Nephron (organoid): Measurements from ENCODE around the gene RIMBP2.

Experiments
- H3K27ac Mint-ChIP-seq, 3 experiments: 2 replicates each; pipeline ENCODE4 v1.8.0; 2020; ENCODE audit warnings: mixed read lengths in 3 of 3, mild to moderate bottlenecking in 2 of 3, moderate library complexity in 1 of 3
- H3K27me3 Mint-ChIP-seq: 2 replicates; pipeline ENCODE4 v1.8.0; 2021; ENCODE audit warnings: low read depth, mild to moderate bottlenecking, moderate library complexity, mixed read lengths
- H3K36me3 Mint-ChIP-seq: 2 replicates; pipeline ENCODE4 v1.8.0; 2020; ENCODE audit warnings: low read depth, mixed read lengths
- H3K4me1 Mint-ChIP-seq: 2 replicates; pipeline ENCODE4 v1.8.0; 2020; ENCODE audit warnings: mixed read lengths
- H3K4me3 Mint-ChIP-seq, 3 experiments: 2 replicates each; pipeline ENCODE4 v1.8.0; 2020; ENCODE audit warnings: mild to moderate bottlenecking in 3 of 3, mixed read lengths in 3 of 3, moderate library complexity in 2 of 3
- H3K9me3 Mint-ChIP-seq: 2 replicates; pipeline ENCODE4 v1.8.0; 2020; ENCODE audit warnings: mixed read lengths
- TF ChIP-seq, protein P1 (sequence below), 3 experiments: fragments of 200-600 bp; sonication (generic); IDR thresholded peaks; one replicate each; pipeline ENCODE4 v1.5.0; 2021; ENCODE audit warnings: antibody characterized with exemption in 3 of 3; ENCODE audit not compliant: unreplicated experiment in 3 of 3

RIMBP2 gene

DNA sequence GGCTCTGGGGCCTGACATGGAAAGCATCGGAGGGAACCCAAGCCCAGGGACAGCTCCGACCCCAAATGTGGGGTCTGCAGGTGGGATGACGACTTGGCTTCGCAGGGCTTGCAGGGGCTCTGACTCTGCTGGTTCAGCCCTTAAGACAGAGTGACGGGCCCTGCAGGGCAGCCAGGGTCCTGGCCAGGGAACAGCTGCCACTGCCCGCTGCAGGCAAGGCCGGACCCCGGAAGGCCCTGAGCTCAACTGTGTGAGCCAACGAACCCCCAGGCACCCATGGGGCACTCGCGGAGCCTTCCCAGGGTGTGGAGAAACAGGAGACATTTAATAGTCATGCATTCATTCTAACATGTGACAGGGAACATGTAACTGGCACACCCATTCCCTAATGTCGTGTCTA is 257.8 kb downstream of the RIMBP2 start:
- no peak overlapping the region for H3K27ac Mint-ChIP-seq
- no peak overlapping the region for H3K4me3 Mint-ChIP-seq
- H3K36me3 Mint-ChIP-seq: no peaks in the 10 kb centered on the region

DNA sequence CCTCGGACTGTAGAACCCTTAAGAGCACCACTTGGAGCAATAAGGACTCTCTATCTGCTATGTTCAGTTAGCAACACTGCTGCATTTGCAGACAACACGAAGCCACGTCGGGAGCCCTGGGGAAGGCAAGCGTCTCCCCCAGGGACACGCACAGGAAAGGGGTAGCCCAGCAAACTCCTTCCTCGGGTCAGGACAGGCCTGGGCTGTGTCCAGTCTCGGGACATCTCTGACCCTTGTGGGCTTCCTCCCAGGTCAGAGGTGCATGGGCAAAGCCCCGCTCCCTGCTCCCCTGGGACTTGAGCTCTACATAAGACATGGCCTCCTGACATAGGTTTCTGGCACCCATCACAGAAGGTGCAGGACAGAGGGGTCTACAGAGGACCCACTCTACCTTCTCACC is 258.9 kb downstream of the RIMBP2 start:
- H3K9me3 Mint-ChIP-seq: no peaks in the 10 kb centered on the region
- H3K4me3 Mint-ChIP-seq: no peak overlapping the region
- H3K36me3 Mint-ChIP-seq: no peaks in the 10 kb centered on the region
- peaks cover 12% of the 10 kb centered on the region for H3K27me3 Mint-ChIP-seq
- no peaks in the 10 kb centered on the region for H3K4me1 Mint-ChIP-seq
- TF ChIP-seq, protein P1, sequence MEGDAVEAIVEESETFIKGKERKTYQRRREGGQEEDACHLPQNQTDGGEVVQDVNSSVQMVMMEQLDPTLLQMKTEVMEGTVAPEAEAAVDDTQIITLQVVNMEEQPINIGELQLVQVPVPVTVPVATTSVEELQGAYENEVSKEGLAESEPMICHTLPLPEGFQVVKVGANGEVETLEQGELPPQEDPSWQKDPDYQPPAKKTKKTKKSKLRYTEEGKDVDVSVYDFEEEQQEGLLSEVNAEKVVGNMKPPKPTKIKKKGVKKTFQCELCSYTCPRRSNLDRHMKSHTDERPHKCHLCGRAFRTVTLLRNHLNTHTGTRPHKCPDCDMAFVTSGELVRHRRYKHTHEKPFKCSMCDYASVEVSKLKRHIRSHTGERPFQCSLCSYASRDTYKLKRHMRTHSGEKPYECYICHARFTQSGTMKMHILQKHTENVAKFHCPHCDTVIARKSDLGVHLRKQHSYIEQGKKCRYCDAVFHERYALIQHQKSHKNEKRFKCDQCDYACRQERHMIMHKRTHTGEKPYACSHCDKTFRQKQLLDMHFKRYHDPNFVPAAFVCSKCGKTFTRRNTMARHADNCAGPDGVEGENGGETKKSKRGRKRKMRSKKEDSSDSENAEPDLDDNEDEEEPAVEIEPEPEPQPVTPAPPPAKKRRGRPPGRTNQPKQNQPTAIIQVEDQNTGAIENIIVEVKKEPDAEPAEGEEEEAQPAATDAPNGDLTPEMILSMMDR (IDR thresholded peaks at IDR 0.05; ENCODE audit: unreplicated experiment in 3 of 3): no peak
- no peak overlapping the region for H3K27ac Mint-ChIP-seq

More for the DNA sequence above, 257.8 kb downstream of the RIMBP2 start:
- TF ChIP-seq, protein P1 (IDR thresholded peaks at IDR 0.05; ENCODE audit: unreplicated experiment in 3 of 3): no peak
- no peaks in the 10 kb centered on the region for H3K9me3 Mint-ChIP-seq
- peaks cover 12% of the 10 kb centered on the region for H3K27me3 Mint-ChIP-seq
- H3K4me1 Mint-ChIP-seq: no peaks in the 10 kb centered on the region

DNA sequence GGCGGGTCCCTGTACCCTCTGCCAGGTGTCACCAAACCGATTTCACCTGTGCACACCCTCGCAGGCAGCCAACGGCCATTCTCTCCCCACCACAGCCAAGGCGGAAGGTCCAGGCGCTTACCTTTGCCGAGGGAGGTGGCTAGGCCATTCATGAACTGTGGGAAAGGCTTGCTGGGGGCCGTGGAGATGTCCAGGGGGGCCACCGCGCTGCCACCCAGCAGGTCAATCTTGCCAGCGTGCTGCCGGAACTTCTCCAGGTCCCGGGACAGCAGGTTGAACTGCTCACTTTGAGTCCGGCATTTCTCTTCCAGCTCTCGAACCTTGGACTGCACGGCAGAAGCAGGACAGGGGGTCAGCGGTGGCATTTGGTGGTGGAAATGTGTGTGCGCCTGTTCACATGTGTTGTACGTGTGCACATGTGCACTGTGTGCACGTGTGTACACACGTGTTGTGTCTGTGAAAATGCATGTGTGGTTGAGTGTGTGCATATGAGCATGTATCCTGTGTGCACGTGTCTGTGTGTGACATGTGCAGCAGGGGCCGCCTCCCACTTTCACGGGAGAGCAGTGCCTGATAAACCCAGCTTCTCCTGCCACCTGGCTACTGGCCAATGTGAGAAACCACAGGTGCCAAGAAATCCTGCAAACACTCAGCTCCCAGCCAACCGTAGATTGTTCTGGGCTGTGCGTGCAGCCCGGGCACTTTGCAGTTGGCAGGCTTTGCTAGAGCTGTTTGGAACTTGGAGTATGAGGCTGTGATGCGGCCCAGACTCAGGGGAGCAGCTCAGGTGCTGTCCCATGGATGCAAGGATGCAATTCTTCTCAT is 259.5 kb downstream of the RIMBP2 start:
- Mint-ChIP-seq H3K4me1 (no peaks in the 10 kb centered on the region), H3K4me3 (no peak overlapping the region), H3K27me3 (peaks cover 7% of the 10 kb centered on the region), H3K9me3 (no peaks in the 10 kb centered on the region), H3K27ac (no peak overlapping the region), H3K36me3 (no peaks in the 10 kb centered on the region)
- TF ChIP-seq, protein P1 (IDR thresholded peaks at IDR 0.05; ENCODE audit: unreplicated experiment in 3 of 3): no peak

DNA sequence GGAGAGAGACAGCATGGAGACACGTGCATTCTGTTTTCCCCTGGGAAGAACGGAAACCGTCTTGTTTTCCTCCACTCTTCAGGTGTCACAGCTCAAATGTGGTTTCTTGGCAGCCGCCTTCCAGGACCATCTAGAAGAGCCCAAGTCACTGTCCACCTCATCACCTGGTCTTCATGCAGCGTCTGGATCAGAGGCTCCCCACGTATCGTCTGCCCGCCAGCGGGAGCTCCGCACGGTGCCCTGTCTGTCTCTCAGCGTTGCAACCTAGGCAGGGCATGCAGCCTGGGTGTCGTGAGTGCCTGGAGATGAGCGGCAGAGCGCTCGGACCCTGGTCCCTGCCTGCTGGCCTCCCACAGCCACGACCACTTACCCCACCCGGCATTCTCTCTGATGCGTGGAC is 260.9 kb downstream of the RIMBP2 start:
- Mint-ChIP-seq H3K9me3 (no peaks in the 10 kb centered on the region), H3K27ac (no peak overlapping the region), H3K4me1 (no peaks in the 10 kb centered on the region), H3K27me3 (peaks cover 5% of the 10 kb centered on the region), H3K36me3 (no peaks in the 10 kb centered on the region), H3K4me3 (no peak overlapping the region)
- TF ChIP-seq, protein P1 (IDR thresholded peaks at IDR 0.05; ENCODE audit: unreplicated experiment in 3 of 3): no peak

DNA sequence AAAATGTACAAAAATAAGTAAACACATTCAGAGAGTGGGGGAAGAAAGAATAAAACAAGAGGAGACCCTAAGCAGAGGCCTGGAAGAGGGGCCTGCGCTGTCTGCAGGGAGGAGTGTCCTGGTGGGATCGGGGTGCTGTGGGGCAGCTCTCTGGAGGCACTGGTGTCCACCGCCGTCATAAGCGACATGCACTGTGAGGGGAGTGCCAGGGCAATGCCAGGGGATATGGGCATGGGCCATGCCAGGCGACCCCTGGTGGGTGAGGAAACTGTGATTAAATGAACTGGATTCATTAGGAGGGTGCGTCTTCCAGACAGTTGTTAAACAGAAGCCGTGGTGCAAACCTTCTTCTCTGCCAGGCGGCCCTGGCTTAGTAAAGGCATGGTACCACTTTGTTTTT is 261.8 kb downstream of the RIMBP2 start:
- Mint-ChIP-seq H3K9me3 (no peaks in the 10 kb centered on the region), H3K4me1 (no peaks in the 10 kb centered on the region), H3K36me3 (no peaks in the 10 kb centered on the region), H3K4me3 (no peak overlapping the region), H3K27ac (no peak overlapping the region), H3K27me3 (peaks cover 8% of the 10 kb centered on the region)
- TF ChIP-seq, protein P1 (IDR thresholded peaks at IDR 0.05; ENCODE audit: unreplicated experiment in 3 of 3): no peak

DNA sequence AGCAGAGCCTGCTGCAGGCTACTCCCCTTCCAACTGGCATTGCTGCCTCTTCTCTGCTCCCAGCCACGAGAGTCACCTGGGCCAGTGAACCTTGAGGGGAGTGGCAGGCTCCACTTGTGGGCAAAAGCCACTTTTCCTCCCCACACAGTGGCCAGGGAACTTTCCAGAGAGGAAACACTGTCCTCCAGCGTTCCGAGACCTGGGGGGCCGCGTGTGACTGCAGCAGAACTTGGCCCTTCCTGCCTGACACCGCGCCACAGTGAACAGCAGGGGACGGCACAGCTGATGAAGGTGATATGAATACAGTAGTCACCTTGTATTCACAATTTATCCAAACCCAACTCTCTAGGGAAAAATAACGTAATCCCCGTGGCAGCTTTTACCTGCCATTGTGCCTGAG is 263.6 kb downstream of the RIMBP2 start:
- Mint-ChIP-seq H3K27ac (no peak overlapping the region), H3K9me3 (no peaks in the 10 kb centered on the region), H3K27me3 (peaks cover 11% of the 10 kb centered on the region), H3K4me1 (no peaks in the 10 kb centered on the region), H3K4me3 (no peak overlapping the region), H3K36me3 (no peaks in the 10 kb centered on the region)
- TF ChIP-seq, protein P1 (IDR thresholded peaks at IDR 0.05; ENCODE audit: unreplicated experiment in 3 of 3): no peak
